HG02852 (cell line): ENCODE results near the gene DISP2.

Experiments
- ATAC-seq: cut with Tn5 transposase; IDR thresholded peaks from one replicate; pipeline ENCODE4 v1.9.1; 2021; ENCODE audit warnings: mild to moderate bottlenecking, moderate library complexity; ENCODE audit not compliant: unreplicated experiment

The DISP2 gene

DNA sequence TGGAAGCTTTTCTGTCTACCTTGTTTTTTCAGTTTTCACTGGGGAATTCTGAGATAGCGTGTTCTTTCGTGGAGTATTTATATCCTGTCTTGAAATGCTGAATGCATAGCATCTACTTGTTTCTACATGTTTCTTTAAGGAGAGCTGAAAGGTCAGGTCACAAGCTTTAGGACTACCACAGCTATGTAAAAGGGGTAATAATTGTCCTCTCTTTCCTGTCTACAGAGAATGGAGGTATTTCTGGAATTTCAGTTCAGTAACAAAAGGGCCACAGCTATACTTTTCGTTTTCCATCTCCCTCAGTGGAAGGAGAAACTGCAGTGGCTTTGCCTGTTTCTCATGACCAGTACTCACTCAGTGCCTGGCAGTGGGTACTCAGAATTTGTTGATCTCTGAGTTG lies 29.8 kb upstream of the DISP2 start:
- no peak for ATAC-seq

- no peak for ATAC-seq
Observed at GRCh38 chr15:40328751-40329150, 29.3 kb upstream of the DISP2 start.

- ATAC-seq = no peak
Observed at GRCh38 chr15:40329804-40330203, 28.2 kb upstream of the DISP2 start.

DNA sequence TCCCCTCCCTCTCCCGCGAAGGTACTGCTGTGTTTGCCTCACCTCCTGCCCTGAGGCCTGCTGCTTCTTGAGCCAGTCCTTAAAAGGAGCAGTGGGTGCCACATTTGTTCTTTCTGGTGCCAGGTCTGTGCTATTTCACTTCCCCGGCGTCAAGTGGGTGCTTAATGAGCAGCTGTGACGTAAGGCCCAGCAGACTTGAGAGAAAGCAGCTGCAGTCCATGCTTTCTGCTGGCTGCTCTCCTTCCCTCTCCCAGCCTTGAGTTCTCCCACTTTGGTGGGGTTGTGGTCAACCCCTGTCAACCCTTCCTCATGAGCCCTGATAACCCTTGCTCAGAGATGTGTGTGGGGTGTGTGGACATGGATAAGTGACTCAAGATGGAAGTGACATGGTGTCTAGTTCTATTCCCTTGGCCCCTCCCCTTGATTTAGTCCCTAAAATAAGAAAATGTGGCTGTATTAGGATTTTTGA lies 27.6 kb upstream of the DISP2 start:
- ATAC-seq = no peak

GRCh38 chr15:40331026-40331425 lies 27.0 kb upstream of the DISP2 start:
- no peak for ATAC-seq

GRCh38 chr15:40331637-40332036 lies 26.4 kb upstream of the DISP2 start:
- no peak for ATAC-seq

- no peak for ATAC-seq
Observed at GRCh38 chr15:40332113-40332781, 25.8 kb upstream of the DISP2 start.

GRCh38 chr15:40333922-40334492 lies 24.0 kb upstream of the DISP2 start:
- no peak for ATAC-seq

- ATAC-seq = no peak
Observed at GRCh38 chr15:40334541-40334940, 23.5 kb upstream of the DISP2 start.

GRCh38 chr15:40334941-40335795 lies 22.9 kb upstream of the DISP2 start:
- ATAC-seq = no peak

- ATAC-seq = no peak
Observed at GRCh38 chr15:40335938-40336743, 21.9 kb upstream of the DISP2 start.

DNA sequence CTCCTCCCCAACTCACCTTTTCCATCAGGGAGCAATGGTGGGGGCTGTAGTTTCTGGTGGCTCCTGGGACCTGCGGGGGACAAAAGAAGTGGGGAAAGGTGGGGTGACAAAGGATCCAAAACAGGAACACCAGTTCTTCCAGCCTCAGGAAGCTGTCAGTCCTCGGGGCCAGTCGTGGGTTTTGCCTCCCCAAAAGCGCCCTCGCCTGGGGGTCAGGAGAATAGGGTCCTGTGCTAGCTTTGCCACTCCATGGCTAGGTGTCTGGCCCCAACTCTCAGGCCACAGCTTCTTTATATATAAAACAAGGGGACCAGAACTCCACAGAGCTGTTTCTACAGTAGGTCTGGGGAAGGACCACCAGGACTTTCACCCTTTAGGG lies 21.3 kb upstream of the DISP2 start:
- no peak for ATAC-seq

GRCh38 chr15:40337597-40337996 lies 20.4 kb upstream of the DISP2 start:
- no peak for ATAC-seq

GRCh38 chr15:40338041-40338657 lies 19.9 kb upstream of the DISP2 start:
- ATAC-seq = no peak

DNA sequence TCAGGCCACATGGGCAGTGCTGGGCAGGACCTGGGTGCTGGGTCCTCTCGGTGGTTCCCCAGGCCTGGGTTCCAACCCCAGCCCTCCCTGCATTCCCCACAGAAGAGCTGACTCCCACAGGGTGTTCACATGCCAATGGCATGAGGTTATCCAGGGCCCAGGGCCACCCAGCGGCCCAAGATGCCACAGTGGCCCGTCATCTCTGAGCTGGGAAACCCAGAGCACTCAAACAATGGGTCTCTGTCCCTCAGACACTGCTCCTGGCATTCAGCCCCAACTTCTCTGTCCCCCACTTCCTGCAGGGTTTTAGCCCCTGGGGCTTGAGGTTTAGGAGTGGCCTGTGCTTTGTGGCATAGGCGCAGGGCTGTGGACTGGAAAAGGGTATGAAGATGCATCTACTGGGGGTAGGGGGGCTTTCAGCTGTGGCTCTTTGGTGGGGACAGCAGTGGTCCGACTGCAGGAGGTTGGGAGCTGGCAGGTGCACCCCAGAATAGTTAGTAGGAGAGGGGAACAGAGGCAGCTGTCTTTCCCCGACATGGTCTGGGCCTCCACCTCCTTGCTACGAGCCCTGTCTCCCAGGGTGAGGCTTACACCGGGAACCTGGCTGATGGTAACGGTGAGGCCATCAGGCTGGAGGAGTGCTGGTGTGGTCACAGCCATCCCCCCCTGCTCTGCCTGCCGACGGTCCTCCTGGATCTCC lies 18.9 kb upstream of the DISP2 start:
- ATAC-seq = no peak

GRCh38 chr15:40339621-40339945 lies 18.4 kb upstream of the DISP2 start:
- ATAC-seq = no peak

DNA sequence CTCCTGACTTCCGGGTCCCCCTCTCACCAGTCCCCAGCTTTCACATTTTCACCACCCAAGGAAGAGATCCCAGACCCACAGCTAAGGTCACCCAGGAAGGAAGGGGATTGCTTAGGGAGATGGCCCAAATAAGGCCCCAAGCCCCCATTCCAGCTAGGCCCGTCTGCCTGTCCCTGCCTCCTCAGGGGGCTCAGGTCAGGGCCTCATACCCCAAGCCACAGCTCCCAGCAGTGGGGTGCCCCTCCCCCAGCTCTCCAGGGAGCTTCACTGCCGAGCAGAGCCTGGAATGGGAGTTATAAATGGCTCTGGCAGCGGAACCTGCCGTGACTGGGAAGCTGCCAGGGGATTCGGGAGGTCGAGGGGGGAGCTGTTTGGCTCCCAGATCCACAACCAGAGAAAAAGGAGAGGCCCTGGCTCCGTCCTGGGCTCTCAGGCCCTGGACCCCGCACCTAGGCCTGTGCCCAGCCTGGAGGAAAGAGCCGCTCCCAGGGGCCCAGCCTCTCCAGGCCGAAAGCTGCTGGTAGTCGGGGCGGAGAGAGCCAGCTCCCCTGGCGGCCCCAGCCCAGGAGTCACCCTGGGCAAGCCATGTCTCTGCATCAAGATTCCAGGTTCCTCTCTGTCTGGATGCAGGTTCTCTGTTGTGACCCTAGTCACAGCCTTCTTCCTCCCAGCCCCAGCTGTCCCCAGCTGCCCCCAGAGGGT lies 17.8 kb upstream of the DISP2 start:
- ATAC-seq = no peak

GRCh38 chr15:40340740-40341400 lies 17.1 kb upstream of the DISP2 start, which contains the start of gene CCDC9B:
Gene CCDC9B, minus strand, starts transcription at chr15:40340939. Its CDS starts 120 bp downstream, at chr15:40340819.
- ATAC-seq = no peak
